Transverse colon (tissue), 3 donors: ENCODE results near the gene INTS12.

Source experiments
- EP300 ChIP-seq: sonication (generic); formaldehyde crosslinking; IDR thresholded peaks from one replicate; pipeline ENCODE4 v1.6.1; 2017; ENCODE audit warnings: antibody characterized with exemption, low read depth
- POLR2A ChIP-seq: fragments of 450-650 bp; IDR thresholded peaks from one replicate; pipeline ENCODE4 v1.6.1; 2016; ENCODE audit warnings: antibody characterized with exemption, mild to moderate bottlenecking, moderate library complexity
- TF ChIP-seq, protein P1 (sequence below), 5 experiments: fragments of 200-600 bp in 3 of 5; fragments of 450-650 bp in 2 of 5; sonication (generic) in 3 of 5; IDR thresholded peaks; 1 replicate in 2 of 5; 2 replicates in 3 of 5; pipeline ENCODE4 v1.5.1; 2016 to 2017; ENCODE audit warnings: antibody characterized with exemption in 5 of 5, inconsistent platforms in 3 of 5, mild to moderate bottlenecking in 2 of 5, moderate library complexity in 1 of 5

GRCh38 chr4:105714932-105715331 is 6.4 kb upstream of the INTS12 start:
- TF ChIP-seq, protein P1, sequence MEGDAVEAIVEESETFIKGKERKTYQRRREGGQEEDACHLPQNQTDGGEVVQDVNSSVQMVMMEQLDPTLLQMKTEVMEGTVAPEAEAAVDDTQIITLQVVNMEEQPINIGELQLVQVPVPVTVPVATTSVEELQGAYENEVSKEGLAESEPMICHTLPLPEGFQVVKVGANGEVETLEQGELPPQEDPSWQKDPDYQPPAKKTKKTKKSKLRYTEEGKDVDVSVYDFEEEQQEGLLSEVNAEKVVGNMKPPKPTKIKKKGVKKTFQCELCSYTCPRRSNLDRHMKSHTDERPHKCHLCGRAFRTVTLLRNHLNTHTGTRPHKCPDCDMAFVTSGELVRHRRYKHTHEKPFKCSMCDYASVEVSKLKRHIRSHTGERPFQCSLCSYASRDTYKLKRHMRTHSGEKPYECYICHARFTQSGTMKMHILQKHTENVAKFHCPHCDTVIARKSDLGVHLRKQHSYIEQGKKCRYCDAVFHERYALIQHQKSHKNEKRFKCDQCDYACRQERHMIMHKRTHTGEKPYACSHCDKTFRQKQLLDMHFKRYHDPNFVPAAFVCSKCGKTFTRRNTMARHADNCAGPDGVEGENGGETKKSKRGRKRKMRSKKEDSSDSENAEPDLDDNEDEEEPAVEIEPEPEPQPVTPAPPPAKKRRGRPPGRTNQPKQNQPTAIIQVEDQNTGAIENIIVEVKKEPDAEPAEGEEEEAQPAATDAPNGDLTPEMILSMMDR (IDR thresholded peaks at IDR 0.05): no peak
- TF ChIP-seq POLR2A: no peak
- TF ChIP-seq EP300: no peak
